Measurements from ENCODE around the gene SIGLEC6.

Gene SIGLEC6

DNA sequence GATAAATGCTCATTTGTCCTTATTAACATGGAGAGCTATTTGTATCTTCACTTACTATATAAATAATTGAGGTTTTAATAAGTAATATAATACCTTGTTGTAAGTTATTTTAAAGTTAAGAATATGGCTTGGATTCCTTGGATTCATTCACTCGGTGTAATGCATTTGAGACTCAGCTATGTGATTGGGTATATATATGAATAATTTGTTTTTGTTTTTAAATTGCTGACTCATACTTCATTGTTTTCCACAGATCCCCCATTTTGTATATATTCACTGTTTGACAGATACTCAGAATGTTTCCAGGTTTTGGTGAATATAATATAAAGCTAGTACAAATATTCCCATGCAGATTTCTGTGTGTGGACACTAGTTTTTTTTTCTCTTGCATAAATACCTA is 59.9 kb downstream of the SIGLEC6 start:
- H3K4me3 ChIP-seq (replicated peaks; ENCODE audit: low read depth, low read length), result no peak overlapping the region
- H3K36me3 ChIP-seq (ENCODE audit: control insufficient read depth, insufficient read depth, low read length), result no peaks in the 10 kb centered on the region
- H3K27me3 ChIP-seq (replicated peaks; ENCODE audit: control insufficient read depth, insufficient read depth, low read length), result peaks cover 1% of the 10 kb centered on the region; the same call in 1 of the 2 replicates
- no peak for DNase-seq (ENCODE audit: extremely low read depth, insufficient read length)
- no peak for TF ChIP-seq CTCF (IDR thresholded peaks at IDR 0.05; ENCODE audit: insufficient read depth, low read length, poor library complexity, severe bottlenecking)

- TF ChIP-seq CTCF (IDR thresholded peaks at IDR 0.05; ENCODE audit: insufficient read depth, low read length, poor library complexity, severe bottlenecking), result no peak
- H3K36me3 ChIP-seq (ENCODE audit: control insufficient read depth, insufficient read depth, low read length), result no peaks in the 10 kb centered on the region
- no peak for DNase-seq (ENCODE audit: extremely low read depth, insufficient read length)
- no peak overlapping the region for H3K4me3 ChIP-seq (replicated peaks; ENCODE audit: low read depth, low read length)
- peaks cover 1% of the 10 kb centered on the region; the same call in 1 of the 2 replicates for H3K27me3 ChIP-seq (replicated peaks; ENCODE audit: control insufficient read depth, insufficient read depth, low read length)
These were observed 60.5 kb downstream of the SIGLEC6 start for GRCh38 chr19:51470966-51471365.

DNA sequence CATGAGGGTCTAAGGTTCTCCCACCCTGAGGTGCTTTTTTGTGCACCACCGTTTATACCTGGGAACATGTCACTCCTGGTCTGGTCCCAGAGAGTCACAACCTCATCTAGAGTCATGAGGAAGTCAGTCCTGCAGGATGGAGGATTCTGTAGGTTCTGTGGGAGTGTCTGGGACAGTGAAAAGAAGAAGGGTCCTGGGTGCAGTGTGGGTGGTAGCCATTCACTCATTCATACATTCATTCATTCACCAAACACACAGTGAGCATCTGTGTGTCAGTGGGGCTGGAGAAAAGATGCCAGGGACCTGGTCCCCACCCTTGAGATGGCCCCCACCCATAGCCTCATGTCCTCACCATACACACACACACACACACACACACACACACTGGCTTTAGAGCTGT is 61.8 kb downstream of the SIGLEC6 start:
- Histone ChIP-seq H3K27me3 (replicated peaks; ENCODE audit: control insufficient read depth, insufficient read depth, low read length) (peaks cover 1% of the 10 kb centered on the region; the same call in 1 of the 2 replicates), H3K36me3 (ENCODE audit: control insufficient read depth, insufficient read depth, low read length) (no peaks in the 10 kb centered on the region), H3K4me3 (replicated peaks; ENCODE audit: low read depth, low read length) (no peak overlapping the region)
- no peak for DNase-seq (ENCODE audit: extremely low read depth, insufficient read length)
- no peak for TF ChIP-seq CTCF (IDR thresholded peaks at IDR 0.05; ENCODE audit: insufficient read depth, low read length, poor library complexity, severe bottlenecking)

DNA sequence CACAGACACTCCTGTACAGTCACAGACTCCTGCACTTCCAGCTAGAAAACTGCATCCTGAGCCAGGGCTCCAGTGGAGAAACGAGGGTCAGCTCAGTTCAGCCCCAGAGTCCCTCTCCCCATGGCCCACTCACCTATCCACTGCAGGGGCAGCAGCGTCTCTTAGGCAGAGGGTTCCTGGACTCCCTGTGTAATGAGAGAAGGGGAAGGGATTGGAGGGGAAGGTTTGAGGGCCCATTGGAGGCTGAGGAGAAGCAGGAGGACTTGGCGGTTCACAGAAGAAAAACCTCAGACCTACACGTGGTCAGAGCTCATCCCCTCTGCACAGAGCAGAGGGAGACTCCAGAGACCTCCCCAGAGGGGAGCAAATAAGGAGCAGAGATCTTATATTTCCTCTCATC is 62.3 kb downstream of the SIGLEC6 start:
- no peak for TF ChIP-seq CTCF (IDR thresholded peaks at IDR 0.05; ENCODE audit: insufficient read depth, low read length, poor library complexity, severe bottlenecking)
- H3K4me3 ChIP-seq (replicated peaks; ENCODE audit: low read depth, low read length), result no peak overlapping the region
- no peaks in the 10 kb centered on the region for H3K36me3 ChIP-seq (ENCODE audit: control insufficient read depth, insufficient read depth, low read length)
- H3K27me3 ChIP-seq (replicated peaks; ENCODE audit: control insufficient read depth, insufficient read depth, low read length), result peaks cover 1% of the 10 kb centered on the region; the same call in 1 of the 2 replicates
- no peak for DNase-seq (ENCODE audit: extremely low read depth, insufficient read length)

- TF ChIP-seq CTCF (IDR thresholded peaks at IDR 0.05; ENCODE audit: insufficient read depth, low read length, poor library complexity, severe bottlenecking), result no peak
- H3K4me3 ChIP-seq (replicated peaks; ENCODE audit: low read depth, low read length), result no peak overlapping the region
- no peak for DNase-seq (ENCODE audit: extremely low read depth, insufficient read length)
- H3K36me3 ChIP-seq (ENCODE audit: control insufficient read depth, insufficient read depth, low read length), result no peaks in the 10 kb centered on the region
- peaks cover 1% of the 10 kb centered on the region; the same call in 1 of the 2 replicates for H3K27me3 ChIP-seq (replicated peaks; ENCODE audit: control insufficient read depth, insufficient read depth, low read length)
These were observed 62.9 kb downstream of the SIGLEC6 start for GRCh38 chr19:51468545-51468920.

Measured in GM06990 (cell line).